GM18858 (cell line): Measurements from ENCODE around the gene MVD.

Experiments used
- ATAC-seq: cut with Tn5 transposase; IDR thresholded peaks from one replicate; pipeline ENCODE4 v1.9.1; 2021; ENCODE audit not compliant: unreplicated experiment

The MVD gene

DNA sequence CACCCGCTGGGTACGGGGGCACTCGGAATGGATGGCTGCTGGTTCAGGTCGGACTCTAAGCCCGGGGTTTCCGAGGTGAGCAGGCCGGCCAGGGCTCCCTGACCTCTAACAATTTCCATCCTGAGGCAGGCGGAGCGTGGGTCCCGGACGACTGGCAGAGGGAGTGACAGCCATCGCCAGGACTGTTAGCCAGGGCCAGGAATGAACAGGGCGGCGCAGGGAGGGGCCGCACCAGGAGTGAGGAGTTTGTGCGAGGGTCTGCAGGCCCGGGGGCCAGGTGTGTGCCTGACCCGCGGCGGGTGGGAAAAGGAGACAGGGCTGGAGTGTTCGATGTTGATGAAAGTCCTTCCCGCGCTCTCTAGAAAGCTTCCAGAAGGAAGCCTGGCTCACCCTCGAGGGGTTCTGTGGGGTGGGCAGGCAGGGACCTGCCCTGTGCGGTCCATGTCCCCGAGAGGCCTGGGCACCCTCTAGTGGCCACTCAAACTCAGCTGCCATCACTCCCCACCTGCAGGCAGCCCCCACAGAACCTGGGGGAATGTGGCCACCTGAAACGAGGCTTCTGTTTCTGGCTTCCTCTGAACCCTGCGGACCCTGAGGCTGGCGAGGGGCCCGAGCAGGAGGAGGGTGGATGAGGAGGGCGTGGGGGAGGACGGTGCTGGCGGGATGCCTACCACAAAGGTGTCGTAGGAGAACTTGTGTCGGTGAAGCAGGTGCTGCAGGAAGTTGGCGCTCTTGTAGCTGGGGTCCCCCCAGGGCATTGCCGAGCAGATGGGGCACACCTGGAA lies 35.1 kb upstream of the MVD start:
- ATAC-seq, result no peak

DNA sequence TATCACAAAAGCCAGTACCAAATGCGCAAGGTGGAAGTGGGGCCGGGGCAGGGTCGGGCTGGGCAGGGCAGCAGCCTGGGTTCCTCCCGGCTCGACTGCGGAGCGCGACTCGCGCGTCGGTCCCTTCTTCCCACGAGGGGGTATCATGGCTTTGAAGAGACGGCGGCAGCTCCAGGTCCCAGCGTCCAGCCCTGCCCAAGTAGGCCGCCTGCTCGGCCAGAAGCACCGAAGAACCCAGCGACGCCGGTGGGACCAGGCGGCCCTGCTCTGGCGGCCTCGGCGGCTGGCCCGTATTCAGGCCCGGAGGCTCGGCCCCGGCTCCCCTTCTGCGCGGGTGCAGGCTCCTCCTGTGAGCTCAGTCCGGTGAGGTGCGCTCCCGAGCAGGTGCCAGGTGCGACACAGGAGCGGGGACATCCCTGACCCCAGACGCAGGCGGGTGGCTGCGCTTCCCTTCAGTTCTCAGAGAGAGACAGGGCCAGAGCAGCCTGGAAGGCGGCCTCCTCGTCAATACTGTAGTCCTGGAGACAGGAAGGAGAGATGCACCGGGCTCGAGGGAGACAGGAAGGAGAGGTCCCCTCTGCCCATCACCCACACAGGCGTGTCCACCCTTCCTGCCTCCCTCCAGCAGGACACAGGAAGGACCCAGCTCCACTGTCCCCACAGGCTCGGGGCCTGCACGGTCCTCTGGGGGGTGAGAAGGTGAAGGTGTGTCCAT lies 34.4 kb upstream of the MVD start:
- no peak for ATAC-seq

DNA sequence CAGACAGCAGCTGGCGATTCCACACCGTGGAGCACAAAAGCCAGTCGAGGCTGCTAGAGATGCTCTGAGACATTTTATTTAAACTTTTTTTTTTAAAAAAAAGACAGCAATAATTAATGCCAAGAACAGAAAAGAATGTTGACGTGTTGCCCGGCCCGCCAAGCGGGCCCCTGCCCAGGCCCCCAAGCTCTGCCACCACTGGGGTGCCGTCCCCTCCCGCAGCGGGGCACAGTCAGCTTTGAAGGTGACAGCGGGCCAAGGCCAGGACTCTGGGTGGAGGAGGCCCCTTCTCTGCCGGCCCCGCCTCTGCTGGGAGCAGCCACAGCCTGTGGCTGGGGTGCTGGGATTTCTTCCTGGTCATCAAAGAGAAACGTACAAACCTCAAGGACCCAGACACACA lies 33.5 kb upstream of the MVD start:
- ATAC-seq, result no peak

DNA sequence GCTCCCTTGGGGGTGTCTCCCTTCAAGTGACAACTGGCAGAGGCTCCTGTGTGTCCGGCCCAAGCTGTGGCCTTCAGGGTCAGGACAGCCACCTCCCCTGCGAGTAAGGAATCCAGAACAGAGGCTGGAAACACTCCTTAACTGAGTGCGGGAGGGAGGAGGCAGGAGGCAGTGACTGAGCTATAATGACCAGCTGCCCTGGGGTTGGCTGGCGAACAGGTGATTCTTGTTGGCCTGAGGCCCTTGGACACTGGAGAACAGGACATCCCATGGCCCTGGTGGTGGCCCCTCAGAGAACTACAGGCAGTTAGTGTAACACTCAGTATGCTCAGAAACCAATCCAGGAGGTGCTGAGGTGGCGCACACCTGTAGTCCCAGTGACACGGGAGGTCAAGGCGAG lies 32.9 kb upstream of the MVD start:
- ATAC-seq, result no peak

DNA sequence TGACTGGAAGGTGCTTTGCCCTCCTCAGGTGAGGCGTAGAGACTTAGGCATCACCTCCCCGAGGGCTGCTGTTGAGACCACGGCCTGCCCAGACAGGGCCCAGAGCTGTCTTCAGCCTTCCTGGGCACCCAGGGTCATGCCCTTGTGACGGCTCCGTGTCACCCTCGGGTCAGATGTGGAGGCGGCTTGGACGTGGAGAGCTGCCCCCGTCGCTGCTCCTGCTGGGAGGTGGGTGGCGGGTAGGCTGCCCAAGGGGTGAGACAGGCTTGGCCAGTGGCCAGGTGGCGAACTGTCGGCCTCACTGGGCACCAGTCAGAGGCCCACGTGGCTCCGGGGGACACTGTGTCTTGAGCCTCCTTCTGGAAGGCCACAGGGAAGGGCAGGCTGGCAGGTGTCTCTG lies 32.3 kb upstream of the MVD start:
- ATAC-seq, result no peak

DNA sequence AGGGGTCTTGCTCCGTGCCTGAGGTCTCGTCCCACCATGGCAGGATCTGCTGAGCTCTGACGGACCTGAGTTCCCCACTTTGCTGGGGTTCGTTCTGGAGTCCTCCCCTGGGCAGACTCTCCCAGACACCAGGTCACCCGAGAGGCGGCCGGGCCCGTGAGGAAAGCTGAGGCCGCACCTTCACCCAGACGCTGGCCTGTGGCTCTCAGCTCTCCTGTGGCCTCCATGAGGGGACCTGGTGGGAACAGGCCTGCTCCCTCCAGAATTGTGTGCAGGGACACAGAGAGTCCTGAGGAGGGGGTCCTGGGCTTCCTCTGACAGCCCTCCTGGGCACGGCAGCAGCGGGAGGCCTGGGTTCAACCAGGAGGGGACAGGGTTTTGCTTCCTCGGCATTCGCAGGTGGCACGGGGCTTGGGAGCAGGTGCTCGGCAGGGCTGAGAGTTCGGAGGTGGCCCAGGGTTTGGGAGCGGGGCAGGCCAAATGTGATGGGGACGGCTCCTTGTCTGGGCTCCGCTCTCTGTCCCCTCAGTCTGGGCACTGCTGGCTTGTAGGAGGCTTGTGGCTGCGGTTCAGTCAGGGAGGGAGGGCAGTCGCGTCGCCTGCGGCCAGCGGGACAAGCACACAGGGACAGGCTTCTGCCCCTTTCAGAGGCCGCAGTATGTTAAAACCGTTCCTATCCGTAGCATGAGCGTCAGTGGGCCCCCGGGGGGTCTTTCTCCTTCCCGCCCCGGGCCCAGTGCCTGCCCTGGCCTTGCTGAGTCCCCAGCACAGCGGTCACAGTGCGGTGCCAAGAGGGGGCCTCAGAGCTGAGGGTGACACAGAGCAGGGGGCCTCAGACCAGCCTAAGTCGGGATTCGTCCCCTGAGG lies 31.6 kb upstream of the MVD start:
- ATAC-seq, result no peak

DNA sequence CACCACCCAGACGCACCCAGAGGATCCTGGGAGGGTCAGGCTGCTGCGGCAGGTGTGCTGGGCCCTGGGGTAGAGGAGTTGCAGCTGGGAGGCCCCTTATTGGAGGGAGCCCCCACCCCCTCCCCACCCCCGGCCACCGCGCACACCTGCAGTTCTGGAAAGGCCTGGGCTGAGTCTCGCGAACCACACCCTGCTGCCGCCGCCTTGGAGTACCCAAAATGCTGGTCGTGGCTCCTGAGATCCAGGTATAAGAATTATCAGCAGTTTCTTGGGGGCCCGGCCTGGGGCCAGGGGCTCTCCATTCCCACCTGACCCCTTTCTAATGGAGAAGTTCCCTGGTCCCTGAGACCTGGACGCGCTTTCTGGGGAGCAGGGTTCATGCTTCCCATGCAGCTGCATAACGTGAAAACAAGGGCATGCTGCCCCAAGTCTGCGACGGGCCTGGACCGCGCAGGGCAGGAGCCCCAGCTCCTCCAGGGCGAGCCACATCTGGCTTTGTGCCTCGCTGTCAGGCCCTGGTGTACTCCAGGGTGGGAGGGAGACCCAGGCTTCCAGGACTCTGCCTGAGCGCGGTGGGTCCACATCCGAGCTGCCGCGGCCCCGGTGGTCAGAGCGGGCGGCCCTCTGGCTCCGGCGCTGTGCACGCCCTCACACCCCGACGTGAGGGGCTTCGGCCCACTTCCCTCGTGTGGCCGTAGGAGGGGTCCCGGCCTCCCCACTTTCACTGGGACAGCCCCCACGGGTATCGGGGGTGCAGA lies 30.7 kb upstream of the MVD start:
- ATAC-seq, result no peak

DNA sequence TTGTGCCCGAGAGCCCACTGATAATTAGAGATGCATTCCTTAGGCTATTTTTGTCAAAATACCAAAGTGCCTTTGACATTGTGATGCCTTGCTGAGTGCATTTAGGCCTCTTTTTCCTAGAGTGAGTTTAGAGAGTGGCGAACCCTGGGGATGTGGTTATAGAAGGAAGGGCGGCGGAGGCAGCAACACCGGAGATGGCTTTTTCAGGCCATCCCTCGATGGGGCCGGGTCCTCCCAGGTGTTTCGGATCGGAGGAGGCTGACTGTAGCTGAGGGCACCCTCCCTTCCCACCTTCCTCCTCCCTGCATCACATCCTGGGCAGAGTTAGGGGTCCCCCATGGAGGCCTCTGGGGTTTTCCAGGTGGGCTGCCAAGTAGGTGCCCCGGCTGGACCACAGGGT lies 30.0 kb upstream of the MVD start:
- ATAC-seq, result no peak

DNA sequence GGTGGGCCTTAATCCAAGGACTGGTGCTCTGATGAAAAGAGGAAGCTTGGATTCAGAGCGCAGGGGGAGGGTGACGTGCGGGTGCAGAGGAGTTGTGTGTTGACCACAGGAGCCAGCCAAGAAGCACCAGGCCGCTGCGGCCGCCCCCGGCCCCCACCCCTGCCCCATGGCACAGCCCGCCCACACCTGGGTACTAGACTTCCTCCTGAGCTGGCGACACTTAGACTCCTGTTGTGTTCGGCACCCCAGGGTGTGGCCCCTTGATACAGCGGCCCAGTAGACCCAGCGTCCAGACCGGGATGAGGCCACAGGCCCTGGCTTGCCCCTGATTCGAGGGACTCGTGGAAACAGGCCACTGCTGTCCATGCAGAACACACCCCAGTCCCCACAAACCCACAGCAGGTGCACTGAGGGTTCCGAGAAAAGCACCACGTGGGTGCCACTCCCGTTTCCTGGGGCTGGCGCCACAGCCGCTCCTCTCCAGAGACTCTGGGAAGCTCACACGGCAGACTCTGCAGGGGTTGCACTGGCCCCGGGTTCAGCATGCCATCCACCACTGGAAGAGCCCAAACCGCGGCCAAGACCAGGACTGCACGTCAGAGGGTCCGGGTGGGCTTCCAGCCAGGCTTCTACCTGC lies 29.2 kb upstream of the MVD start:
- no peak for ATAC-seq

DNA sequence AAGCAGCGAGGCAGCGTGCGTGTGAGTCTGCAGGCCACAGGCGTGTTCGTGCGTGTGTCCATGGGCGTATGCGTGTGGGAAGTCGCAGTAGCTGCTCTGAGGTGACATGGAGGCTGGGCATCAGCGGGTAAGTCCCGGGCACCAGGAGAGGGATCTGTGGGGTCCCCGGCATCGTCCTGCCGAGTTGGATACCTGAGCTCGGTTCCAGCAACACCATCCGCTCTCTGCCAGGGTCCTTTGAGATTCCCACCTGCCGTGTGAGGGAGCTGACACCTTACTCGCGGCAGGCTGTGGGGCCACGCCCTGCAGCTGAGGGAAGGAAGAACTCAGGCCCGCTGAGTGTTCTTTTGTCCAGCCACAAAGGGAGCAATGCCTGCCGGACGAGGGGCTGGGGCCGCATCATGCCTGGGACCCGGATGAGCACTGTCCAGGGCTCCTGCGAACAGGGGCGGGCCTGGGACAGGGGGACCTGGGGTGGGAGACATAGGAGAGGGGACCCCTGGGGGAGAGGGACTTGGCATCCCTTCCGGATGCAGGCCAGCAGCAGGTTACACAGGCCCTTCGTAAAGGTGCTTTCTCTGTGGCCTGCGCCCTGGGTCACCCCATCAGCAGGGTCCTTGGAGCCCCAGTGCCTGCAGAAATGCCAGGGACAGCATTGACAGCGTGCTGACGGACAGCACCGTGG lies 28.4 kb upstream of the MVD start:
- ATAC-seq, result no peak

DNA sequence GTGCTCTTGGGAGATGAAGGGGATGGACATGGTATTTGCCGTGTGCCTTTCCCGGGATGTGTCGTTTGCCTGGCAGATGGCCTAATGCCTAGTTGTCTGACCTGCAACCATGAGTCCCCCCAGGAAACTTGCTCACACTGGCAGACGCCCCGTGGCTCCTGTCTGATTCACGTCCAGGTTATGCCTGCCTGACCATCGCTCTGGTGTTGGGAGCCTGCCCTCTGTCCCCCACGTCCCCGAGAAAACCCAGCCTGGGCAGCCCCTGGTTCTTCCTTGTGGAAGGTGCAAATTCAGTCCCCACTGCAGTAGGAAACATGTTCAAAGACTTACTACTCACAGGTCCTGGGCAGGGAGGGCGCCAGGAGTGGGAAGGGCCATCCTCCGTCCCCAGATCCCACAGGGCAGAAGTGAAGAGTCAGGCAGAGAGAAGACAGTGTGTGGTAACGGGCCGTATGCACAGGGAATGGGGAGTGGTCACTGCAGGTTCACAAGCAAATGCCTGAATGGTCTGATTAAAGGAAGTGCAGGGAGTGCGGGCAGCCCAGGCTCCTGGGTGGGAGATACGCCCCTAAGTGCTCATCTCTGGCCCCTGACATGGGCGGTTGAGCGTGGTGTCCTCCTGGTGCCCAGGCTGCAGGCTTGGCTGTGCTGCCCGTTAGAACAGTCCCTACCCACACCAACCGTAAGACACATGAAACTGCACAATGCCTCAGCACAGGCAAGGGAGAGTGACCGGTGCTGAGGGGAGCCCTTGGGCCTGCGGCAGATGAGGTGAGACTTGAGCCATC lies 27.6 kb upstream of the MVD start:
- ATAC-seq, result no peak

DNA sequence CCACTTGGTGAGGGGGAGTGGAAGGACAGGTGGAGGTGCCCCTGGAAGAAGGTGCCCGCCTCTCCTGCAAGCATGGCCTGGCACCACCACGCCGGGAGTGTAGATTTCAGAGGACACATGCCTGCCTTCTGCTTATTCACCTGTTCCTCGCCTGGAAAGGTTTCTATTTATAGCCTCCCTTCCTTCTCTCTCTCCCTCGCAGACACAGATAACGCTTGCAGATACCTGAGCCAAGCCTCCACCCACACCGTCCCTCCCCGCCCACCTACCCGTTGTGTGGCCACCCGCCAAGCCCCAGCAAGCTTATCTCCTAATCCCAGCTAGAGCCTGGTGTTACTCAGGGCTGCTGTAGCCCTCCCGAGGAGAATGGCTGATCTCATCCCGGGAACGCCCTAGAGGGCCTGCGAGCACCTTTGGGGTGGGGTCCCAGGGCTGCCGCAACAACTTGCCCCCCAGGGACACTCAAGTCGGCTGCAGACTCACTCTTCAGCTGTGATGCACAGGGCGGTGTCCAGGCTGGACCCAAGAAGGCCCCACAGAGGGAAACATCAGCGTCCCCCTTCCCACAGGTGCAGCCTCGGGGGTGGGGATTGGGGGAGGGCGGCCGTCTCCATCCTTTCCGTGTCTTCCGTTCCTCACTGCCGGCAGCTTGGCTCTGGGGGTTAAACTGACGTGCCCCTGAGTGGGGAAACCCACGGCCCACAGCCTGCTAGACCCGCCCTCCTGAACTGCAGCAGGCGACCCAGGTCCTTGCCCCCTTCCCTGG lies 25.3 kb upstream of the MVD start:
- no peak for ATAC-seq

DNA sequence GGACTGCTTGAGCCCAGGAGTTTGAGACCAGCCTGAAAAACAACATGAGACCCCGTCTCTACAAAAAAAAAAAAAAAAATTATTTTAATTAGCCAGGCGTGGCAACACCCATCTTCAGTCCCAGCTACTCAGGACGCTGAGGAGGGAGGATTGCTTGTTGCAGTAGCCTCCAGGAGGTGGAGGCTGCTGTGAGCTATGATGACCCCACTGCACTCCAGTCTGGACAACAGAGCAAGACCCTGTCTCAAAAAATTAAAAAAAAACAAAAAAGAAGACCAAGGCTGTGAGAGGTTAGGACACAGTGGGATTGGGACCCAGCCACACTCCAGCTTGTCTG lies 24.8 kb upstream of the MVD start:
- ATAC-seq, result no peak

DNA sequence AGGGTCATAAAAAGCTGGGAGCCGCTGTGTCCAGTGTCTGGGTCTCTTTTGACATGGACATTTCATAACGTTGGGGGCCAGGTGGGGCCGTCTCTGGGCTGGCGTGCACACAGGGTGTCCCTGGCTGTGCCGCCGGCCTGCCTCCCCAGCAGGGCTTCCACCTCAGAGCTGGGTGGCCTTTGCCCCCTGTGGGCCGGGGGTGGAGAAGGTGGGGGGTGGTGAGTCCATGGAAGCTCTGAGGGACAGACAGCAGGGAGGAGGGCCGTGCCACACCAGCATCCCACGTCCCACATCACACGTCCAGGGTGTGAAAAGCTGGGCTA lies 24.3 kb upstream of the MVD start:
- no peak for ATAC-seq

DNA sequence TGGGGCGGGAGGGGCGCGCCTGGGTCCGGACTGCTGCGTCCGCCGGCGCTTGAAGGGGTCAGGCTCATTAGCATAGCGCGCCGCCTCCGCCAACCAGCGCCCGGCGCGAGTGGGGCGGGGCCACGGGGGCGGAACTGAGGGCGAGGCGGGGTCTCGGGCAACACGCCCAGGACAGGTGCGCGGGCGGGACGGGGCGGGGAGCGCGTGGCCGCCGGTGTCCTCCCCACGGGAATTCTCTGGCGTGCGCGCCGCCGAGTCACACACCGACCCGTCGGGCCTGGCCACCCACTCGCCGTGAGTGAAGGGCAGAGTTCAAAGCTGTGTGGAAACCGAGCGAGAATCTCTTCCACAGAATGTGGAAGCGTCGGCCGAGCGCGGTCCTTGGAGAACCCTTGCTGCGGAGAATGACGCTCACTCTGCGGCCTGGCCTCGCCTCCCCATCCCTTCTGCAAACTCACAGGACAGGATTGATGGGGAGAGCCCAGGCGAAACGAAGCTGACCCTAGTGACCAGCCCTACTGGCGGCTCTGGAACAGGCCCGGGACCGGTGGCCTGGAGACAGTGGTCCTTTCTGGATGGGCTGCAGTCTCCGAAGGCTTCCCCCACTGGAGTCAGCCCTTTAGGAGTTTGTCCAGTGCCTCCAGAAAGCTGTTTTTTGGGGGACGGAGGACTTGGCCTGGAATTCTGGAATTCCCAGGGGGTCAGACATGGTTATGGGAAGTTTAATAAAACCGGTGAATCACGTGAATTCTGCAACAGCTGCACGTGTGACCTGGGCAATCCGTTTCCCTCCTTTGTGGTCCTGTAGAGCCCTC lies 23.8 kb upstream of the MVD start, which contains the start of gene SNAI3:
TSS of gene SNAI3 (minus strand) at position 69 of the 815 bp plus-strand sequence. CDS start 101 bp downstream, outside the sequence.
- ATAC-seq, result peak; percentile 38

DNA sequence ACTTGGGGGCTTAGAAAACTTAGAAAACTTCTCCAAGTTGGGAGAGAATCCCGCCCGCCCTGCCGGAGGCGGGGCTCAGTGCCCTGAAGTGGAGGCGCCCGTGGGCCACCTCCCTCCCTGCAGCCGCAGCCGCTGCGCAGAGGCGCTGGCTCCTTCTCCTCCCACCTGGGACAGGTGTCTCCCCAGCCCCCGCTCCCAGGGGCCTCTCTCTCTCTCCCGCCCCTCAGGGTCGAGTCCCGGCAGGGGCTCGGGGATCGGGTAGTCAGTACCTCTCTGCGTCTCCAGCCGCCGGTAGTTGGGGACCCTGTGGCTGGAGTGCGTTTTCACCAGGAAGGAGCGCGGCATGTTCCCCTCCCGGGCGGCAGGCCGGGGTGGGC lies 23.2 kb upstream of the MVD start:
- ATAC-seq, result peak; percentile 4

DNA sequence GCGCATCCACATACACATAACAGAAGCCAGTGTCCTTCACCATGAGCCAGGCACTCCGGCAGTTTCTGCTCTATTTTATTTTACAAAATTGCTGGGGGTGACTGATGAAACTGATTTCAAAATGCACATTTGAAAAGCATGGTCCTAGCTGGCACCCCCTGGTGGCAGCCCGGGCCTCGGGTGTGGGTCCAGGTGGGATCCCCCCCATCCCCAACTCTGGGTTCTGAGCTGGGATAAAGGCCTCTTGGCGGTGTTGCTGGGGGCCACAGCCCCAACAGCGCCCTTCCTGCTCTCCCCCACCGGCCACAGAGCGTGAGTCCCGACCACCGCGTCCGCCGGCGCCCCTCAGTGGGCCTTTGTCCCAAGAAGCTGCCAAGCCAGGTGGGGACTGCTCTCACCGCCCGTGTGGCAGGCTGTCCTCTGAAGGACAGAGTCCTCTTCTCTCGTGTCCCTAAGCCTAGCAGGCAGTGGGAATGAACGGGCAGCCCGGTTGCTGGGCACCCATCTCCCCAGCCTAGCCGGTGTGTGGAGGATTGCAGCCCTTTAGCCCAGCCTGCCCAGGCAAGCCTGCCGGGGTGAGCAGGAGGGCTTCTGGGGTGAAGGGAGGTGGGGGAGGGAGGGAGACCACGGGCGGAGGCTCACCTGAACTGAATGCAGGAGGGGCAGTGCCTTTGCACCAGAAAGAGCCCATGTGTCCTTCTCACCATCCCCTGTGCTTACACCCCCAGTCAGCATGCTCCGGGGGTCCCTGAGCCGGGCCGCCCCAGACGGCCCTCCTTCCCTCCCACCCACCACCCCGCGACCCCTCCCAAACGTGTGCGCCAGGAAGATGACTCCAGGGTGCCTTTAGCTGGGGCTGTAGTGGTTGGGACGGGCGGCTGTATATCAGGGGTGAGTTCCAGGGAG lies 22.5 kb upstream of the MVD start:
- no peak for ATAC-seq
